Cardiac muscle cell (in vitro differentiated cells and primary cell): ENCODE data around the gene DCT. TPM values are rescaled to one million over a fixed set of nuclear protein-coding genes. Genes with fewer than 3 reads are reported as not detected.

ENCODE experiments used
- DNase-seq, 2 donors: peaks; one replicate each; pipeline versions ENCODE4 v3.0.0 to v3.0.0-alpha.2; 2010 to 2017; ENCODE audit warnings: low read depth in 1 of 2, low spot score in 1 of 2
- H3K27ac ChIP-seq: fragments of 200-600 bp; sonication (generic); 2 replicates; pipeline ENCODE4 v1.5.1; 2016
- H3K27me3 ChIP-seq: fragments of 200-600 bp; sonication (generic); 2 replicates; pipeline ENCODE4 v1.6.0; 2016; ENCODE audit warnings: control low read depth
- H3K36me3 ChIP-seq: fragments of 200-600 bp; sonication (generic); 2 replicates; pipeline ENCODE4 v1.5.1; 2016; ENCODE audit warnings: control low read depth
- H3K4me1 ChIP-seq: fragments of 200-600 bp; sonication (generic); 2 replicates; pipeline ENCODE4 v1.8.1; 2017; ENCODE audit warnings: low read depth, mild to moderate bottlenecking, mixed run types
- H3K4me3 ChIP-seq: fragments of 200-600 bp; sonication (generic); 2 replicates; pipeline ENCODE4 v1.5.1; 2016; ENCODE audit warnings: mild to moderate bottlenecking
- H3K9me3 ChIP-seq: fragments of 200-600 bp; sonication (generic); 2 replicates; pipeline ENCODE4 v1.5.1; 2017; ENCODE audit warnings: low read depth, mild to moderate bottlenecking, control low read depth
- polyA plus RNA-seq: library from polyadenylated mRNA; unstranded; fragments of >200 nt; fragmentation: Nextera tagmentation; extraction: Ambion mirVana; gene quantifications from 2 replicates; pipeline ENCODE4 v1.2.1, GENCODE V29; 2016
- total RNA-seq: library from RNA; depleted of rRNA; stranded (reverse); fragments of >200 nt; gene quantifications from 2 replicates; pipeline ENCODE4 v1.2.3, GENCODE V29; 2016
- TF ChIP-seq, protein P1 (sequence below): IDR thresholded peaks from 2 replicates; pipeline ENCODE4 v1.5.1; 2012; ENCODE audit warnings: low read depth, mild to moderate bottlenecking, low read length

The DCT gene
- total and polyA plus RNA-seq, 2 experiments from 2014 or later: 0.18 TPM; not detected in 1

GRCh38 chr13:94417294-94417693 is 62.2 kb downstream of the DCT start:
- DNase-seq: no peak
- no peak overlapping the region for H3K27ac ChIP-seq
- H3K4me3 ChIP-seq: no peak overlapping the region
- TF ChIP-seq, protein P1, sequence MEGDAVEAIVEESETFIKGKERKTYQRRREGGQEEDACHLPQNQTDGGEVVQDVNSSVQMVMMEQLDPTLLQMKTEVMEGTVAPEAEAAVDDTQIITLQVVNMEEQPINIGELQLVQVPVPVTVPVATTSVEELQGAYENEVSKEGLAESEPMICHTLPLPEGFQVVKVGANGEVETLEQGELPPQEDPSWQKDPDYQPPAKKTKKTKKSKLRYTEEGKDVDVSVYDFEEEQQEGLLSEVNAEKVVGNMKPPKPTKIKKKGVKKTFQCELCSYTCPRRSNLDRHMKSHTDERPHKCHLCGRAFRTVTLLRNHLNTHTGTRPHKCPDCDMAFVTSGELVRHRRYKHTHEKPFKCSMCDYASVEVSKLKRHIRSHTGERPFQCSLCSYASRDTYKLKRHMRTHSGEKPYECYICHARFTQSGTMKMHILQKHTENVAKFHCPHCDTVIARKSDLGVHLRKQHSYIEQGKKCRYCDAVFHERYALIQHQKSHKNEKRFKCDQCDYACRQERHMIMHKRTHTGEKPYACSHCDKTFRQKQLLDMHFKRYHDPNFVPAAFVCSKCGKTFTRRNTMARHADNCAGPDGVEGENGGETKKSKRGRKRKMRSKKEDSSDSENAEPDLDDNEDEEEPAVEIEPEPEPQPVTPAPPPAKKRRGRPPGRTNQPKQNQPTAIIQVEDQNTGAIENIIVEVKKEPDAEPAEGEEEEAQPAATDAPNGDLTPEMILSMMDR: no peak
- H3K27me3 ChIP-seq: no peaks in the 10 kb centered on the region
- peaks cover 40% of the 10 kb centered on the region for H3K4me1 ChIP-seq
- H3K9me3 ChIP-seq: no peaks in the 10 kb centered on the region
- H3K36me3 ChIP-seq: no peaks in the 10 kb centered on the region

DNA sequence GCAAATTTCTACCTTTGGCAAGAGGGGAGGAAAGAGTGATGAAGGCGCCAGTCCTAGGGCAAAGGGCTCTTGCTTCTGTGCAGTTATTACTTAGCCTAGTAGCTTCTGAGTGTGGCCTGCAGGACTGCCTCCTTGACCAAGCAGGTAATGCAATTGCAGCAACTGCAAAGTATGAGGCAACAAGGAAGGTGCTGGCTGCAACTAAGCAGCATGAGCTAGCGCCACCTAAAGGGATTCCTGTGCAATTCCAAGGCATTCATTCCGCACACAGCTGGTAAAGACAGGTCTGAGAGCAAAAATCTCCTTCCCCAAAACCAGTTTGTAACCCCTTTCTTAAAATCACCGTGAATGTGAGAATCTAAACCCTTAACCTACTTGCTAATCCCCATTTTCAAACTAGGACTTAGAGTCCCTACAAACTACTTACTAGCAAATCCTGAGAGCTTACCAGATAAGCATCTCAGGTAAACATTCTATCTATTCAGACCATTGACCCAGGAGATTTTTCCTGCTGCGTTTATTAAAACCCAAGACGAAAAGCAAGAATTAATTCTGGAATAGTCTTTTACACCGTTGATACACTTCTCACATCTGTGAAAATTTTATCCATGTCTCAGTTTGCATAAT is 62.9 kb downstream of the DCT start:
- H3K27me3 ChIP-seq: no peaks in the 10 kb centered on the region
- H3K4me3 ChIP-seq: no peak overlapping the region
- TF ChIP-seq, protein P1: peak; percentile 65
- no peak overlapping the region for H3K27ac ChIP-seq
- peaks cover 46% of the 10 kb centered on the region for H3K4me1 ChIP-seq
- DNase-seq: peak; percentile 62 to 82
- no peaks in the 10 kb centered on the region for H3K9me3 ChIP-seq
- H3K36me3 ChIP-seq: no peaks in the 10 kb centered on the region

- Histone ChIP-seq H3K4me1 (peaks cover 46% of the 10 kb centered on the region), H3K4me3 (no peak overlapping the region), H3K27me3 (no peaks in the 10 kb centered on the region), H3K9me3 (no peaks in the 10 kb centered on the region), H3K36me3 (no peaks in the 10 kb centered on the region), H3K27ac (no peak overlapping the region)
- DNase-seq: no peak
- TF ChIP-seq, protein P1: no peak
Measured at GRCh38 chr13:94415500-94416237, 63.8 kb downstream of the DCT start.

DNA sequence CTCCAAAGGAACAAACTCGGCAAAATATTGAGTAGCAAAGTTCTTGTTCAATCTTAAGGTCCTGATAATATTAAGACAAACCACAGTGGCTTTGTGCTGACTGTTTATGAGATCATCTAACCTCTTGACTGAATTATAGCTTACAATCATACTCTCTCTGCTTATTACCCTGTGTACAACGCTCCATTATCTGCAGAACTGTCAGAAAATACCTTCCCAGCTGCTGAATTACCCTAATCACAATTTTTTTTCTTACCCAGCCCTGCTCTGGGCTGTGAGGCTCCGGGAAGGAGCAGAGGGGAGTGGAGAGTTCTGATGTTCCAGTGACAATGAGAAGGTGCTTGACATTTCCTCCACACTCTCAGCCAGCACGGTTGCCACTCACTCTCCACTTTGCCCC is 64.8 kb downstream of the DCT start:
- Histone ChIP-seq H3K4me3 (no peak overlapping the region), H3K9me3 (no peaks in the 10 kb centered on the region), H3K27ac (peak overlapping the region; percentile 67), H3K4me1 (peaks cover 46% of the 10 kb centered on the region), H3K36me3 (no peaks in the 10 kb centered on the region), H3K27me3 (no peaks in the 10 kb centered on the region)
- no peak for DNase-seq
- TF ChIP-seq, protein P1: no peak

- Histone ChIP-seq H3K27me3 (no peaks in the 10 kb centered on the region), H3K27ac (peak overlapping the region; percentile 69), H3K9me3 (no peaks in the 10 kb centered on the region), H3K4me1 (peaks cover 46% of the 10 kb centered on the region), H3K36me3 (no peaks in the 10 kb centered on the region), H3K4me3 (no peak overlapping the region)
- TF ChIP-seq, protein P1: no peak
- DNase-seq: no peak
Measured at GRCh38 chr13:94414141-94414540, 65.3 kb downstream of the DCT start.
